H4 (cell line): ENCODE data around the gene SNCB. TPM values are rescaled to one million over a fixed set of nuclear protein-coding genes. Genes with fewer than 3 reads are reported as not detected.

Source experiments
- DNase-seq: peaks from one replicate; pipeline ENCODE4 v3.0.0-alpha.2; 2015; ENCODE audit warnings: low spot score
- total RNA-seq: library from RNA; depleted of rRNA; stranded (reverse); fragments of >200 nt; shearing (Covaris generic); gene quantifications from 2 replicates; pipeline ENCODE4 v1.2.3, GENCODE V29; 2014

Gene SNCB
- total RNA-seq, 1 experiment from 2014 or later: 0.48 TPM

DNA sequence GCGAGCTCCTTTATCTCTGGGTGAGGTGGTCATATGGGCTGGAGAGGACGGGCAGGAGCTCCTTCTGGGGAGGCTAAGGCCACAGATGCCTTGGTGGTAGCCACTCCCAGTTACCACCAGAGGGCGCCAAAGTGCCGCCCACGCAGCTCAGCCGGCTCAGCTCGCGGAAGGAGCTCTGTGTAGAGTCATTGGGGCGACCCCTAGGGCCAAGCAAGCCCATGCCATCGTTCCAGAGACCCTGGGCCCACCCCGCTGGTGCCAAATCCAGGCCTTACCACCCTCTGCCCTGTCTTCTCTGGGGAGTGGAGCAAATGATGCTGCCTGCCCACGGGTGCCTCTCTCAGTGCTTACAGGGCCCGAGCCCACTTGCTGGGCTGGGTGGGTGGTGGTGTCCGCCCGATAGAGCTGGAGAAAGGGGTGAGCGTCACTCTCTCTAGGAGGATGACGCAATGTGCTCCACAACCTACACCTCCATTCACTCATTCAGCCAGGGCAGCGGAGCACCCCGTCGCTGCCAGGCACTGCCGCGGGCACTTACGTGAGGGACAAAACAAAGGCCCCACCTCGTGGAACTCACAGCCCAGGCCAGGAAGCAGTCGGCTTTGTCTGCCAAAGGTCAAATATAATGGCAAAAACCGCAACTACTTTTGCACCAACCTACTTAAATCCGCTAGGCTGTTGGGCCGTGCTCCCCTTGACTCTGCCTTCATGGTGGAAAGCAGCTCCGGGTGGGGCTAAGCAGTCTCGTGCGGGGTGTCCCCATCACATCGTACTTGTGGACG lies 30.7 kb upstream of the SNCB start:
- DNase-seq: peak; percentile 83

DNA sequence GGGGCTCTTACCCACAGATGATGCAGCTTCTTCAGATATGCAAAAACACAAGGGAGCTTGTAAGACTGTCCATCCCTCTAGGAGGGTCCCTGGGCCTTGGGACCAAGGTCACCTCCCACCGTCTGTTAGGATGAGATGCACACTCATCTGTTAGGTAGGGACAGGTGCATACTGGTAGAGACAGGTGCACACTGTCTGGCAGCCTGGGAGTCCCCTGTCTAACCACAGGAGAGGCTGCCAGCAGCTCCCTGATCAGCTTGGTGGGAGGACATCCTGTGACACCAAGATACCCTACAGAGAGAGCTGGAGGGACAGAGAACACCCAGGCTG lies 30.2 kb upstream of the SNCB start:
- DNase-seq: no peak

DNA sequence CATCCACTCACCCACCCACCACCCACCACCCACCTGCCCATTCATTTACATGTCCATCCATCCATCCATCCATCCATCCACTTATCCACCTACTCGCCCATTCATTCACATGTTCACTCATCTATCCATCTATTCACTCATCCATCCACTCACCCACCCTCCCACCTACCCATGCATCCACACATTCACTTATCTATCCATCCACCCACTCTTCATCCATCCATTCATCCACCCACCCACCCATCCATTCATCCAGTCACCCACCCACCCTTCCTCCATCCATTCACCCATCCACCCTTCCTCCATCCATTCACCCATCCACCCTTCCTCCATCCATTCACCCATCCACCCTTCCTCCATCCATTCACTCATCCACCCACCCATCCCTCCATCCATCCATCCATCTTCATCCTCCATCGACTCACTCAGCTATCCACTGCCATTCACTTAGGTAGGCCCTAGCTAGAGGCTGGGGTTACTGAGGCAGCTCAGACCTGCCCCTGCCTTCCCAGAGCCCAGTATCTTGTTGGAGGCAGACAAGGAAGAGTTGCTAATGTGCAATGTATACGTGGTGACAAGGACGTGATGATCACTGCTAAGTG lies 29.6 kb upstream of the SNCB start:
- DNase-seq: no peak

DNA sequence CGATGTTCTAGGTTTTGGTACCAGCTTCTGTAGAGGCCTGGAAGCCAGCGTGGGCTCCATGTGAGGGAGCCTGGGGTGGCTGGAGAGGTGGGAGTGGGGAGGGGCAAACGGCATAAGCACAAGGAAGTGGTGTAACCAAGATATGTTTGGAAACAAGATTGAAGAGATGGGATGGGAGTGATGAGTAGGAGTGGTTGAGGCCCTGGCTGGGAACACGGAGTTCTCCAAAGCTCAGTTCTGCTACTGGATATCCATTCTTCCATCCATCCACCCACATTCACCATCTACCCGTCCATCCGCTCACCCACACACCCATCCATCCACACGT lies 29.1 kb upstream of the SNCB start:
- no peak for DNase-seq

DNA sequence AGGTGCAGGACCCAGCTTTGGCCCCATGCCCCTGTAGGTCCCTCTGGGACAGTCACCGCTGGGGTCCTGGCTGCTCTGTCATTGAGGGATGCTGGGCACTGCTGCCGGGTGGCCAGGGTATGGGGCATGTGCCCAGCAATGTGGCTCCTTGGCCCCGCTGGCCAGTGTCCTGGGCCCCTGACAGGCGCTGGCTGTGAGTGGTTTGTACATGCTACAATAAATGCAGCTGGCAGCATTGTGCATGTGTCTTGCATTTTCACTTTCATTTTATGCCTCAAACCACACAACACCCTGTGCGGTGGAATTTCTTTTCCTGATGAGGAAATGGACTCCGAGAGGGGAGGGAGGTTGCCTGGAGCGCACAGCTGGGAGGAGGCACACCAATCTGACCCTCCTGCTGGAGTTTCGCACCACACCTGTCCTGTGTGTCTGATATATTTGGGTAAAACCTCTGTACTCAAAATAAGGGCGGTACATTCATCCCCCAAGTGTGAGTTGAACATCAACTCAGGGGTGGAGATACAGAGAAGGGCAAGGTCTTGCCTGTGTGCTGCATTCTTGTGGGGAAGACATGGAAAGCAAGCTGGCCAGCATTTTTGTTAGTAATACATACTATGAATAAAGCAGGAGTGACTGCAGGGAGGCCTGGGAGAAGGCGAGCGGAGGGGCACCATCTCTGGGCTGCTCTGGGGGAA lies 28.6 kb upstream of the SNCB start:
- DNase-seq: peak; percentile 87

DNA sequence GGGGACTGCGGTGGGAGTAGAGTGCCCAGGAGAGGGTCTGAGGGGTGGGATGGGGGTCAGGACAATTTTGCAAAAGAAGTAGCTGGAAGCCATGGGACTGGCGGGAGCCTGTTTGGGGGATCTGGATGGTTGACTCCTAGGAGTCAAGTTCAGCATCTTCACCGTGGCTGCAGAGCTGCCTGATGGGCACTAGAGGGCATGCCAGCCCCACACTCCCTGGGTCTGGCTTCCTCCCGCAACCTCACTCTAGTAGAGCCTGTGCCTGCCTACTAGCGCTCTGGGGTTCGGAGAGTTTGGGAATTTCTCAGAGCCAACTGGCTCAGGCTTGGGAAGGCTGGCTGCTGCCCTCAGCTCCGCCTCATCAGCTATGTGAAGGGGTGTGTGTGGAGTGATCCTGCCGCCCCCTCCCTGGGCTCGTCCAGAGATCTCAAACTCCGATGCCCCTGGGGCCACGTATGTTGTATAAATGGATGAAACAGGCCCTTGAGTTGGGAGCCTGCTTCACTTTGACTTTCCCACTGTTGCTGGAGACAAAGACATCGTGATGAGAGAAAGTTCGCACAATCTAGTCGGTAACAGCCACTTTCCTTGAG lies 27.8 kb upstream of the SNCB start:
- DNase-seq: peak; percentile 83

DNA sequence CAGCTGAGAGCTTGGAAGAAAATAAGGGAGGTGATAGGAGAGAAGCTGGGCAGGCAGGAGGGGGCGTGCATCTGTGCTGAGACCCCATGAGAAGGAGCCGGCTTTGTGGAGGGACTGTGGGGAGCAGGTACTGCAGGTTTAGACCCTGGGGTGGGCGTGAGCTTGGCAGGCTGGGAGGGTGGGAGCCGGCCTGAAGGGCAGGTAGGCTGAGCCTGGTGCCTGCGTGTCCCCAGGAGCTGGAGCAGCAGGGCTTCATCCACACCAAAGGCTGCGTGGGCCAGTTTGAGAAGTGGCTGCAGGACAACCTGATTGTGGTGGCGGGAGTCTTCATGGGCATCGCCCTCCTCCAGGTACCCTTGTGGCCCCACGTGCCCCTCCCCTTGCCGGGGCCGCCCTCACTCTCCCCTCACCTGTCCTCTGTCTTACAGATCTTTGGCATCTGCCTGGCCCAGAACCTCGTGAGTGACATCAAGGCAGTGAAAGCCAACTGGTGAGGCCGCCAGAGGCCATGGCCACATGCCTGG lies 26.2 kb upstream of the SNCB start:
- DNase-seq: no peak

DNA sequence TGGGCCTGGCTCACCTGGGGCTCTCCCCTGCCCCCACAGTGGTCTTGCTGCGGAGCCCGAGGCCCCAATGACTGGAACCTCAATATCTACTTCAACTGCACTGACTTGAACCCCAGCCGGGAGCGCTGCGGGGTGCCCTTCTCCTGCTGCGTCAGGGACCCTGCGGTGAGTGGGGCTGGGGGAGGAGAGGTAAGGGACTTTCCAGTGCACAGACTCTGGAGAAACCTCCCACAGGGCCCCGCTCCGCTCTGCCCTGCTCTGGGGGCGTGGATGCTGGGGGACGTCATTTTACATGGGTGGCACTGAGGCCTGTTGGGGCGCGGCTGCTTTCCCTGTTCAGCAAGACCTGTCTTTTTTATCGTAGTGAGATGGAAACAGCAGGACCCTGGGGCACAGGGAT lies 24.5 kb upstream of the SNCB start:
- DNase-seq: no peak

DNA sequence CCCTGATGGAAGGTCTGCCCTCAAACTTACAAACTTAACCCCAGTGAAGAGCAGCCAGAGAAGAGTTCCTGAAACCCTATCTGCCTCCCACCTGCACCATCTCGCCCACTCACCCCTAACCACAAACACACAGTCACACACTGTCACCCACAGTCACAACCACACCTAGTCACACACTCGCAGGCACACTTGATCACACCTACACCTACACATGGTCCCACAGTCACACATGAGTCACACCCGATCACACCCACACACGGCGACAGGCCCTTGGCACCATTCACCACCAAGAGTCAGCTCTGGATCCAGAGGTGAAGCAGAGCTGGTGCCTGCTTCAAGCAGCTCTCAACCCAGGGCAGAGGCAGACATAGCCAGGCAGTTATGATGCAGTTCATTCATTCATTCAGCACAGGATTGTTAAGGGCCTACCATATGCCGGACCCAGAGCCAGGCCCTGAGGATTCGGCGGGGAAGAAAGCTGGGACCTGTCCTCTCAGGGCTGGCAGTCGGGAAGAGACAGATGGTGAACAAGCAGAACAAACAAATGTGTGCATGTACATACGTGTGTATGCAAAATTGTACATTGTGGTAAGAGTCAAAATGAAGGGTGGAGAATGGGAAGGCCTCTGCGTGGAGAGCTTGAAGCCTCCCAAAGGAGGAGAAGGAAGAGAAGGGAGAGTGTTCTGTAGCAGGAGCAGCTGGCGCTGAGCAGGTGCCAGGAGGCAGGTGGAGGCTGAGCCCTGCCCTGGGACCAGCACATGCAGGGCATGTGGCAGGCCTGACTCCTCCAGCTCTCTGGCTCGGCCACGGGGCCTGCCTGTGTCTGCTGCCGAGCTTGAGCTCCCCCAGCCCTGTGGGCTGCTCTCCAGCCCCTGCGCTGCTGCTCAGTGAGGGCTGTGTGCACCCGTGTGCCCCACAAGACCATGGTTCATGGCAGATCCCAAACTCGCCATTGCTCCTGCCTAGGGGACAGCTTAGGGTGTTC lies 23.4 kb upstream of the SNCB start:
- DNase-seq: no peak

DNA sequence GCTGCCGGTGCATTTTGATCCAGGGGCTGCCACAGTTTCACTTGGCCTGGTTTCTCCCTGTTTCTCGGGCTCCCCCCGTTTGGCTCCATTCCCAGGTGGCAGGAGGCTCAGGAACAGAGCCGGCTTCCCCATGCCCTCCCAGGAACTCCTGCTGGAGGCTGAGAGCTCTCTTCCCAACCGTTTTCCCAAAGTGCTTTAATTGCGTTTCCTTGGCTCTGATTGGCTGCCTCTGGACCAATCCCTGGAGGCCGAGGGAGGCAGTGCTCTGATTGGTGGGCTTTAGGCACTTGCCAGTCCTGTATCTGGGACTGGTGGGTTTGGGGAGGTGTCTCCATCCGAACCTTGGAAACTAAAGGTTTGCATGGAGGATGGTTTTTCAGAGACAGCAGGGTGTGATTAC lies 21.8 kb upstream of the SNCB start:
- DNase-seq: no peak

DNA sequence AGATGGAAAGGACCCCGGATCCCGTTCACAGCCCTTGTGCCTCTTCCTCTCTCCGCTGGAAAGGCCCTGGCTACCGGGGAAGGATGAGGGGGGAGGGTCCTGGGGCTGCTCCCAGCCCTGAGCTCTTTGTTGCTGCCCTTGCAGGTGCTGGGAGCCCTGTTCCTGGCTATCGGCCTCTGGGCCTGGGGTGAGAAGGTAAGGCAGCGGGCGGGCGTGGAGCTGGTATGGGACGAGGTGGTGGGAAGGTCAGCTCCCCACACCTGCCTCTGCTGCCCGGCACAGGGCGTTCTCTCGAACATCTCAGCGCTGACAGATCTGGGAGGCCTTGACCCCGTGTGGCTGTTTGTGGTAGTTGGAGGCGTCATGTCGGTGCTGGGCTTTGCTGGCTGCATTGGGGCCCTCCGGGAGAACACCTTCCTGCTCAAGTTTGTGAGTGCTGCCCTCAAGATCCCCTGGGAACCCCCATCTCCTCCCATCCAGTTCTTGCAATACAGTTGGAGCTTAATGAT lies 21.2 kb upstream of the SNCB start:
- no peak for DNase-seq

DNA sequence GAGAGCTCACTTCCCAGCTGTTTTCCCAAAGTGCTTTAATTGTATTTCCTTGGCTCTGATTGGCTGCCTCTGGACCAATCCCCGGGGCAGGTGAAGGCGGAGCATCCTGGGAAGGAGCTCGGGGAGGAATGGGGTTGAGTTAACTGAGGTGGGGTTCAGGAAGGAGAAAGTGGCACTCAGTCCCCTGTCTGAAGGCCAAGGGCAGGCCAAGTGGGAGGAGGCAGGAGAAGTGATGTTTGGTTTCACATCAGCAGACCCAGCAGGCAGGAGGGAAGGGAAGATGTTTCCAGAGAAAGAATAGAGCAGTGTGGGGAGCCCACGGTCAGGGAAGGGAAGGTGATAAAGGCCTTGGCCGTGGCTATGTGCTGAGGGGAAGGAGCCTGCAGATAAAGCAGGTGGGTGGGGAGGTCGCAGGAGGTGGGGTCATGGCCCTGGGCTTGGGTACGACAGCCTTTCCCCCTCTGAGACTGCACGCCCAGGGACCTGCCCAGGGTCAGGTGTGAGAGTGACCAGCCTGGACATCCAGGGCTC lies 20.1 kb upstream of the SNCB start:
- no peak for DNase-seq

DNA sequence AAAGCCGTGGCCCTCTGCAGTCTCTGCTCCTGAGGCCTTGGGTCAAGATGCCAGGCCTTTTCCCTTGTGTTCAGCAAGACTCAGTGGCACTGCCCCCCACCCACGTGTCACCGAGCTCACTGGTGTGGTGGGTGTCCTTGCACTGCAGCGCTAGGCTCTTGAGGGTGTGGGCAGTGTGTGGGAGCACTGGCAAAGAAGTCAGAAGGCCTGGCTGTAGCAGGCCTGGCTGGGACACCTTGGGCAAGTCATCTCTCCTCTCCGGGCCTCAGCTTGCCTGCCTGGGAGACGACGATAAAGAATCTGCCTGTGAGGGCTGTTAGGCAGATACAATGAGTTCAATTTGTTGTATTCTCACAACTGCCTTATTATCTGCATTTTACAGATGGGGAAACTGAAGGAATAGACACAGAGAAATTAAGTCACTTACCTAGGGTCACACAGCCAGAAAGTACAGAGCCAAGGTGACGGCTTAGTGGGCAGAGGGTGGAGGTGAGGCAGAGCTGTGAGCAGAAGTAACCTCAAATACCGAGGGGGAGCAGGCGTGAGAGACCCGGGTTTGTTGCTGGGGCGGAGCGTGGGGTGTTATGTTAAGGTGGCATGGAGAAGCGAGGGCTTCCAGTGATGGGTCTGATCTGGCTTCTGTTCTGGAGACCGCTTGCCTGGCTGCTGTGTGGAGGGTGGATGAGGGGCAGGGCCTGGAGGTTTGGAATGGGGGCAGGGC lies 18.3 kb upstream of the SNCB start:
- no peak for DNase-seq

DNA sequence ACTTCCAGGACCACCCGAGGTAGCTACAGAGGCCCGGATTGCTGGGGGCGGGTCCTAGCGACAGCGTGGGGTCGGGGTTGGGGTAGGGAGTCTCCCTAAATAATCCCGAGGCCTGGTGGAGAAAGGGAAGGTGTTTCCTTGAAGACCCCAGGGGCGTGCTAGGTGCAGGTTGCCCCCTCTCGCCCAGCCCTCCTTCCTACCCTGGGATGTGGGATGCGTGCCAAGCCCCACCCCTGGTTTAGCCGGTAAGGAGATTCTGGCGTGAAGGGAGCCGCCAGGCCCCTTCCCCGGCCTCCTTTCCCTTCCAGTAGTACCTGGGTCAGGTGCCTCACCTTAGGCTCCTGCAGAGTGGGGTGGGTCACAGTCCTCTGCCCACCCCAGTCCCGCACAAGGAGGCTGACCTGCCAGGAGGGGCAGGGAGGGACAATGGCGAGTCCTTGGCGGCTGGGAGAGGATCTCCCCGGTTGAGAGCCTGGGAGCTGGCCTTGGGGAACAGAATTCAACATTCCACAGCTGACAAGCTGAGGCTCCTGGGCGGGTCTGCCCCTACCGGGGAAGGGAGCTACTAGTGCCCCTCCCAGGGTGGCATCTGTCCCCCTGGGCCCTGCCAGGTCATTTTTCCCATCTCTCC lies 17.6 kb upstream of the SNCB start:
- DNase-seq: peak; percentile 51

DNA sequence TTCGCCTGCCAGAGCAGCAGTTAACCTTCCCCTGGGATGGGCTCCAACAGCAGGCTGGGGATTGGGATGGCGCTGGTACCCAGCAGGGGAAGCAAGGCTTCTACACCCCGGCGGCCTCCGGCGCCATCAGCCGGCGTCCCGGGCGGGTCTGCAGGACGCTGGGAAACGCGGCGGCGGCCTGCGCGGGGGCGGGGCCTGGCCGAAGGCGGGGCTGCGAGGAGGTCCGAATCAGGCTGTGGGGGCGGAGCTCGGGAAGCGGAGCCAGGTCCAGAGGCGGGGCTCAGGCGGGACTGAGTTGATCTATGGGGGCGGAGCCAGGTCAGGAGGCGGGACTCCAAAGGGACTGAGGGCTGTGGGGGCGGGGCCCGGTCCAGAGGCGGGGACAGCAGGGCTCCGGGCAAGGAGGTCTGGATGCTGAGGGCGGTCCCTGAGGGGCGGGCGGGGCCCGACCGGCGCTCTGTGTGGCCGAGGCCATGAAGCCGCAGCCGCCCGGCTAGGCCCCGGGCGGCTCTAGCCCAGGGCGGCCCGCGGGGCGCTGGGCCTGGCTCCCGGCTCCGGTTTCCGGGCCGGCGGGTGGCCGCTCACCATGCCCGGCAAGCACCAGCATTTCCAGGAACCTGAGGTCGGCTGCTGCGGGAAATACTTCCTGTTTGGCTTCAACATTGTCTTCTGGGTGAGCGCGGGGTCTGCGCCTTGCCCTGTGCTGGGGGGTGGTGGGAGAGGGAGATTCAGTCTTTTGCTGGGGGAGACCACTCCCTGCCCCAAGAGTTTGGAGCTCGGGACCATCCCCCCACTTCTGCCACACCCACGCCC lies 16.9 kb upstream of the SNCB start, which contains the start of gene TSPAN17:
TSPAN17 (plus strand) TSS at position 455 of the 813 bp plus-strand sequence; CDS start at position 587, 132 bp downstream.
- peak; percentile 99 for DNase-seq

DNA sequence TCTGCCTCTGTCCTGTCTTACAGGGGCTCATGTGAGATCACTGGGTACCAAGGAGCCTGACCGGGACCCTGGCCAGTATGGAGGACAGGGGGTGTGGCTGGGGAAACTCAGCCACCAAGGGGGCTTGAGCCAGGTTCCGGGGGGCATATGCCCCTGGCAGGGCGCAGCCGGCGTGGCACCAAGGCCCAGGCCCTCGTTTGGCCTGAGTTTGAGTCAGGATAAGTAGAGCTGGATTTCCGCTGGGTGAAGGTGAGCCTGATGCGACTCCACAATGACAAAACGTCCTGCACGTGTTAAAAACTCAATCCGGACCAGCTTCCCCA lies 16.3 kb upstream of the SNCB start:
- no peak for DNase-seq

DNA sequence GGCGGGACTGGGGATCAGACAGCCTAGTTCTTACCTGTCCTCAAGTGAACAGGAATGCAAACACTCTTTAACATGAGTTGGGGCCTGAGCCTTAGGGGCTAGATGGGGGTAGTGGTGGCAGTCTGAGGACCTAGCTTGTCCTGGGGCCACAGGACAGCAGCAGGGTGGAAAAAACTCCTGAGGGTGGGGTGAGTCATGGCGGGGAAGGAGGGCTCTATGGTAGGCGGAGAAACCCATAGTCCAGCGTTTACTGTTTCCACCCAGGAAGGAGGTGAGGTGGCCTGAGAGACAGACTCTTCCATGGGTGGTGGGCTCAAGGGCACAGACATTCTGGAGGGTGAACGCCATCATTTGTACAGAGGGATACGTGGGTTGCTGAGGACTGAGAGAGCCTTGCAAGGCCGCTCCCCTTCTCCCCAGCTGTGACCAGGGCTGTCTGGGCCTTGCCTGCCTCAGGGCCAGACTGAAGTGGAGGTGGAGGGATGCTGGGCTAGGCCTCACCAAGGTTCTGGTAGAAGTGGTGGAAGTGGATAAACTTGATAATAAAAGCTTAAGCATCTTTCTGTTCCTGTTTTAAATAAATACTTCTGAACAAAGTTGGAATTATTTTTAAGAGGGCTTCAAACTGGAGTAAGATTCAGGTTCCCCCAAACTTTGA lies 15.8 kb upstream of the SNCB start:
- DNase-seq: no peak

DNA sequence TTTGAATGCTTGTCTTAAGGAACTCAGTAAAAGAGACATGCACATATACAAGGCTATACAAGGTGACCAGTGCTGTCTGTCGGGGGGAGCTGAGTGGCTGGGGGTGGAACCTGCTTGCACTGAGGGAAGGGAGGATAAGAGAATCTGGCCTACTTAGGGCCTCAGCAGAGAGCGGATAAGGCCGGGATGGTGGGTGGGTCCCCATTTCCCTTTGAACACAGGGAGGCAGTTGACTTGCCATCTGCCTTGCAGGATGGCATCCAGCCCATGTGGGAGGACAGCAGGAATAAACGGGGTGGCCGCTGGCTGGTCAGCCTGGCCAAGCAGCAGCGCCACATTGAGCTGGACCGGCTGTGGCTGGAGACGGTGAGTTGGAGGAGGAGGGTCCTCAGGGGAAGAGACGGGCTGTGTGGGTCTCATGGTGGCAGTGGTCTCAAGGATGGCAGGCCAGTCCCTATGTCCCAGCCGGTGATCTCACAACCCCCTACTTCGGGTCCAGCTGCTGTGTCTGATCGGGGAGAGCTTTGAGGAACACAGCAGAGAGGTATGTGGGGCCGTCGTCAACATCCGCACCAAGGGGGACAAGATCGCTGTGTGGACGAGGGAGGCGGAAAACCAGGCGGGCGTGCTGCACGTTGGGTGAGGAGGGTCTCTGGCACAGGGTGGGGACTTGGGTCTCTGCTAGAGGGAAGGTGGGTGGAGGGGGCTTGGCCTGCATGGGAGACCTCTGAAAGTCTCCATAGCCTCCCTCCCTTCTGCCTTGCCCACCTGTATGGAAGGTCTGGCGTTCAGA lies 14.7 kb upstream of the SNCB start:
- DNase-seq: no peak
